ENCODE measurements around the gene RGS16. TPM values are rescaled to one million over a fixed set of nuclear protein-coding genes. Genes with fewer than 3 reads are reported as not detected.

Gene RGS16
- polyA plus RNA-seq, 1 donor (not counting 4 experiments of a cell fraction or from before 2014, with no cell fraction given): 0.34 TPM

GRCh38 chr1:182565537-182565936, 38.7 kb downstream of the RGS16 start:
- no peak overlapping the region for H3K4me2 ChIP-seq (ENCODE audit: control insufficient read depth, extremely low read depth, insufficient read depth, low read depth, low read length)
- H3K9ac ChIP-seq (ENCODE audit: control insufficient read depth, extremely low read depth, insufficient read depth, low read length): no peak overlapping the region
- no peak for TF ChIP-seq CTCF (optimal IDR thresholded peaks at IDR 0.05 in 1 of 3, IDR thresholded peaks at IDR 0.05 in 1 of 3, conservative IDR thresholded peaks at IDR 0.05 in 1 of 3; ENCODE audit: extremely low read depth in 1 of 3, insufficient read depth in 2 of 3, low read length in 3 of 3)
- no peak for TF ChIP-seq EZH2 (IDR thresholded peaks at IDR 0.05; ENCODE audit: low read length)
- H3K9me3 ChIP-seq (ENCODE audit: control insufficient read depth, low read depth, low read length): no peaks in the 10 kb centered on the region
- H3K9me1 ChIP-seq (ENCODE audit: control insufficient read depth, extremely low read depth, insufficient read depth, low read length): no peaks in the 10 kb centered on the region
- FAIRE-seq (no peak), DNase-seq (ENCODE audit: low read depth, low spot score) (no peak)
- no peaks in the 10 kb centered on the region for H3K79me2 ChIP-seq (ENCODE audit: control insufficient read depth, insufficient read depth, low read length)
- dilution Hi-C loops (cut with MboI; ENCODE audit: extremely low pct_ligation_motif_present, low sequenced_read_pairs): no loop called here
- no peaks in the 10 kb centered on the region for H3K4me1 ChIP-seq (ENCODE audit: control insufficient read depth, extremely low read depth, insufficient read depth, low read length)
- H3K36me3 ChIP-seq (ENCODE audit: control insufficient read depth in 2 of 2, extremely low read depth in 1 of 2, insufficient read depth in 2 of 2, low read length in 2 of 2): no peaks in the 10 kb centered on the region
- H4K20me1 ChIP-seq (ENCODE audit: control insufficient read depth, extremely low read depth, insufficient read depth, low read length): no peaks in the 10 kb centered on the region
- H2AFZ ChIP-seq (ENCODE audit: control insufficient read depth, low read length): no peak overlapping the region
- no peak overlapping the region for H3K27ac ChIP-seq (ENCODE audit: control insufficient read depth, insufficient read depth, low read length)
- H3K4me3 ChIP-seq (ENCODE audit: control insufficient read depth in 2 of 3, extremely low read depth in 1 of 3, insufficient read depth in 2 of 3, low read depth in 1 of 3, low read length in 3 of 3): no peak overlapping the region
- H3K27me3 ChIP-seq (ENCODE audit: control insufficient read depth, extremely low read depth, insufficient read depth, low read length): no peaks in the 10 kb centered on the region

GRCh38 chr1:182564406-182565004, 39.7 kb downstream of the RGS16 start:
- no peak overlapping the region for H3K9ac ChIP-seq (ENCODE audit: control insufficient read depth, extremely low read depth, insufficient read depth, low read length)
- FAIRE-seq (no peak), DNase-seq (ENCODE audit: low read depth, low spot score) (no peak)
- no peaks in the 10 kb centered on the region for H3K9me3 ChIP-seq (ENCODE audit: control insufficient read depth, low read depth, low read length)
- H3K36me3 ChIP-seq (ENCODE audit: control insufficient read depth in 2 of 2, extremely low read depth in 1 of 2, insufficient read depth in 2 of 2, low read length in 2 of 2): no peaks in the 10 kb centered on the region
- H3K79me2 ChIP-seq (ENCODE audit: control insufficient read depth, insufficient read depth, low read length): no peaks in the 10 kb centered on the region
- H3K27ac ChIP-seq (ENCODE audit: control insufficient read depth, insufficient read depth, low read length): no peak overlapping the region
- no peak overlapping the region for H3K4me2 ChIP-seq (ENCODE audit: control insufficient read depth, extremely low read depth, insufficient read depth, low read depth, low read length)
- no peaks in the 10 kb centered on the region for H4K20me1 ChIP-seq (ENCODE audit: control insufficient read depth, extremely low read depth, insufficient read depth, low read length)
- no peaks in the 10 kb centered on the region for H3K27me3 ChIP-seq (ENCODE audit: control insufficient read depth, extremely low read depth, insufficient read depth, low read length)
- H3K9me1 ChIP-seq (ENCODE audit: control insufficient read depth, extremely low read depth, insufficient read depth, low read length): no peaks in the 10 kb centered on the region
- no peaks in the 10 kb centered on the region for H3K4me1 ChIP-seq (ENCODE audit: control insufficient read depth, extremely low read depth, insufficient read depth, low read length)
- no peak overlapping the region for H2AFZ ChIP-seq (ENCODE audit: control insufficient read depth, low read length)
- no peak for TF ChIP-seq CTCF (optimal IDR thresholded peaks at IDR 0.05 in 1 of 3, IDR thresholded peaks at IDR 0.05 in 1 of 3, conservative IDR thresholded peaks at IDR 0.05 in 1 of 3; ENCODE audit: extremely low read depth in 1 of 3, insufficient read depth in 2 of 3, low read length in 3 of 3)
- TF ChIP-seq EZH2 (IDR thresholded peaks at IDR 0.05; ENCODE audit: low read length): no peak
- no peak overlapping the region for H3K4me3 ChIP-seq (ENCODE audit: control insufficient read depth in 2 of 3, extremely low read depth in 1 of 3, insufficient read depth in 2 of 3, low read depth in 1 of 3, low read length in 3 of 3)
- dilution Hi-C loops (cut with MboI; ENCODE audit: extremely low pct_ligation_motif_present, low sequenced_read_pairs): no loop called here

All from keratinocyte (primary cell).